Amniotic epithelial cell (primary cell): ENCODE data around the gene CAPG.
A peak's percentile ranks its signal among the peaks of the same experiment; 100 is the strongest.
"Not testable (repeated sequence)": the region's sequence is repeated elsewhere in the genome, so short reads cannot be mapped to it uniquely, and the experiment has no call there.

ENCODE experiments used
- DNase-seq: peaks from one replicate; pipeline ENCODE4 v3.0.0-alpha.2; 2010; ENCODE audit warnings: low read depth

Gene CAPG

DNA sequence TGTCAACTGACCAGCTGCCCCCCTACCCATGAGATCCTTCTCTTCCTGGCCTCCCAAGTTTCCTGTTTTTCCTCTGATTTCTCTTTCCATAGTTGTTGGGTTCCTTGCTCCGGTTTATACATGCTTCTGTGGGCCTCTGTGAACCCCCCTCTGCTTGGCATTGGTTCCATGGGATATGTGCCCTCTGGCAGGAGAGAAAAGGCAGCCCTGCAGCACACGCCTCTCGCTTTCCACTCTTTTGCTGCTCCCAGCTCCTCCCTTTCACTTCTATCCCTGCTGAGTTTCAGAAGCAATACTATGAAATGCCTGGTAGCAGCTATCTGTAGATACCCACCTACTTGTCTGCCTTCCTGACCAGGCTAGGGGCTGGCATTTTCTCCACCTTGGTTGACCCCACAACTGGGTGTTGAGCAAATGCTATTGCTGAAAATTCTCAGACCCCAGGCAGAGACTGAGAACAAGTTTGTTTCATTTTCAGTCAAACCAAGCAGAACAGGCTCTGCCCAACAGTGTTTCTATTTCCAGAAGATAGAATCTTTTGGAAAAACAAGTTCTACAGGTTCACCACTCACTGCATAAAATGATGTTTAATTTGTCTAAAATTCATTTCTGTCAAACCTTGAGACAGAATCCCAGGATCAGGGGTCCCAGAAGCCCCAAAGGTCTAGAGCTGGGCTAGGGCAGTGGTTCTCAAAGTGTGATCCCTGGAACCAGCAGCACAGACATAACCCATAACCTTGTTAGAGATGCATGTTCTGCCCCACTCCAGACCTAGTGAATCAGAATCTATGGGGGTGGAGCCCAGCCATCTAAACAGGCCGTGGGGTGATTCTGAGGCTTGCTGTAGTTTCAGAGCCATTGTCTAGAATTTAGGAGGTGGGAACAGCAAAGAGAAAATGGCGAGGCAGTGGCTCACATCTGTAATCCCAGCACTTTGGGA is 13.4 kb downstream of the CAPG start:
- no peak for DNase-seq

DNA sequence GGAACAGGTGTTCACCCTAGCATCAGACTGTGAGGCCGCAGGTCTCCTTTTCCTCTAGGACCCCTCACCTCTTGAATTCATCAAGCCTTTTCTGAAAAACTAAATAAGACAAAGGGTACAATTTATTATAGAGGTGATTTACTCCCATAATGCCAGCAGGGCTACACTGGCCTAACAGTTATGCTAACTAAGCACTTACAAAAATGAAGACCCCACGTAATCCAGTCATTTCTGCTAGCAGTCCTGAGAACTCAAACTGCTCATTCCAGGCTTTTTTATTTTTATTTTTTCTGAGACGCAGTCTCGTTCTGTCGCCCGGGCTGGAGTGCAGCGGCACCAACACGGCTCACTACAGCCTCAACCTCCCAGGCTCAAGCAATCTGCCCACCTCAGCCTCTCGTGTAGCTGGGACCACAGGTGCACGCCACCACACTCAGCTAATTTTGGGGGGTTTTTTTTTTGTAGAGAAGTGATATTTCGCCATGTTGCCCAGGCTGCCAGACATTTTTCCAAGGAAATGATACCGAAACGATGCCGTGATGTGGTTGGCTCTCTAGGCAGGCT is 14.2 kb downstream of the CAPG start:
- DNase-seq = no peak

DNA sequence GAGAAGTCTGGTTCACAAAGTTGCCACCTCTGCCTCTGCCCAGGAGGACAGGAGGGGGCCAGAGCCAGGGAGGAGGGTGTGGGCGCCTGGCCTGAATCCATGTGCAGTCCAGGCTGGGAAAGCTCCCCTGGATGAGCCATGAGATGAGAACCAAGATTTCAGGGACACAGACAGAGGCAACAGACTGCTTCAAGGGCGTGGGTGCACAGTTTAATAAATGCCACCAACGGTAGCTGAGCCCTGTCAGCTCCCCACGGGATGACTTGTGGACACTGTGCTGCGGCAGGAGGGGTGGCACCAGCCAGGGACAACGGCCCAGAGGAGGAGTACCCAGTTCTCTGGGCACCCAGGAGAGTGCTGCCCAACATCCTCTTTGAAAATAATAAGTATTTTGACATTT is 15.2 kb downstream of the CAPG start:
- DNase-seq = no peak

DNA sequence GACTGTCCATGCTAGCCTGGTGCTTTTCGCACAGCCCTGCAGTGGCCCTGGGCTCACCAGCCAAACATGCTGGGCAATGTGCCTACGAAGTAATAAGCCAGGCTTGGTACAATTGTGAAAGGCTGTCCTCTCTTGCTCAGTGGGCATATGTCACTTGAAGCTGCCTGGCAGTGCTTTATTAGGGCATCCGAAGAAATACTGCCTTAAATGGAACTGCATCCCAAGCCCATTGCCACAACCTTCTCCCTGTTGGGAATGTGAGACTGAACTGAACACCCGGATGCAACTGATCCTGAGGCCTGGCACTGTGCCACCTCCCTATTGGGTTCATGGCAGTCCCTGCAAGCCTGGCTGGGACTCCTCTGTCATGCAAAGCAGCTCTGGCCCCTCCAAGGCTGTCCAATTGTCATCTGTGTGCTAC is 15.9 kb downstream of the CAPG start:
- DNase-seq = no peak

DNA sequence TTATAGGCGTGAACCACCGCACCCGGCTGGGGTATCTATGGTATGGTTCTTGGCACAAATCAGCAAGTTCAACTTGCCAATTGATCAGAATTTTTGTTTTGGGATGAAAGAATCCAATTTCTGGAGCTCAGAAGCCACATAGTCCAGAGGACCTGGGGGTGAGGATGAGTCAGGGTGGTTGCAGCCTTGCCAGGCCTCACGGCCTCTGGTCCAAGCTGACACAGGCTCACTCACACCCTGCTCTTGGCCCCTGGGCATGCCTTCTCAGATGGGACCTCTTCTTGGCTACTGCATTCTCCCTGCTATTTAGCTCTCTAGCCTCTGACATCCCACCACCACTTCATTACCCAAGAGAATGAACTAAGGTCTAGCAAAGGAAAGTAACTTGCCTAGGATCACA is 16.3 kb downstream of the CAPG start:
- no peak for DNase-seq

DNA sequence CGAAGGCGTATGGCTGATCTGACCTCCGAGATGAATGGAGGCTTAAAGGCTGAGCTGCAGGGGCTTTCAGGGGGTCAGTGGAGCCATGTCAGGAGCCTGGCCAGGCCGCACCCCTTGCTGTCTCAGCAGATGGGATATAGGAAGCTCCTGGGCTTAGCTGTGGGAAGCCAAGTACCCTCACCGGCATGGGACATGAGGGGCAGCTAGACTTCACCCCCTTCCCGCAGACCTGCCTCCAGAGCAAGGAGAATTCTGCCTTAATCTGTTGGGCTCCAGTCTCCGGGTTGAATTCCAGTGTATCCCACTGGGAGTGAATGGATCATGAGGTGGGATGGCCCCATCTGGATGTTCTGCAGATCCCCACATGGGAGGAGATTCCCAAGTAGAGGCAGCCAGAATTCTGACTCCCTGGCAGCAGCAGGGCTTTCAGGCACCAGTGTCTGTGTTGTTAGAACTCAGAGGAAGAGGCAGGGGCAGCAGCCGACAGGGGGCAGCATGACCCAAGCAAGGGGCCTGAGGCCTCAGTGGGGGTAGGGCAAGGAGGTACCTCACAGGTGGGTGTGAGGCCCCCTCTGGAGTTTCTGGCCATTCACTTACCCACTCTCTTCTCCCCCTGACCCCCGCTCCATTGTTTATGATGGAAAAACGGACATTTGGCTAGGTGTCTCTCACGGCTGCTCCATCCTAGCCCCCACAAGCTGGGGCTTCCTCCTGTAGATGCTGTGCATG is 19.1 kb downstream of the CAPG start:
- DNase-seq = peak; percentile 35

DNA sequence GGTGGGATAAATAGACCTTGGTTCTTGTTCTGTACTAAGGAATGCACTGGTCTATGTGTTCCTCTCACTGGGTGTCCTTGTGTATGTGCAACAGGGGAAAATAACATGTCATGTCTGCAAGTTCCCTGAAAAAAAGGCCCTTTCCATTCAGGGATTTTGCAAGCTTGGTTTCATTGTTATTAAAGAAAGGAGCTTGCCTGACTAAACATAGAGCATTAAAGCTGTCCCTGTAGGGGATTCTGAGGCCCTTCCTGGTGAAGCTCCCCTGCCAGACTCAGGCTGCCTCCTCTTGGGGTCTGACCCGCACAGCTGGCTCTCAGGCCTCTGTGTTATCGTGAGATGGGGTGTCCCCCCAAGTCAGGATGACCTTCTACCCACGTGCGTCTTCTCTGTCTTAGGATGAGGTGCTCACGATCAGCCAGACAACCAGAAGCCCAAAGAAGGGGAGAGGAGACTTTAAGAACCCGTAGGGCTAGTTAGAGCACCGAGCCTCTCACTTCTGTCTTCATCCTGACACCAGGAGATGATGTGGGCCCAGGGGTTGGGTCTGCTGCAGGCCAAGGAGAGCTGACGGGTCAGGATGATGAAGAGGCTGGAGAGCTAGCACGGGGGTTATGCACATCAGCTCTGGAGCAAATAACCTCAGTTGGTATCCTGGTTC is 21.2 kb downstream of the CAPG start:
- DNase-seq = no peak

DNA sequence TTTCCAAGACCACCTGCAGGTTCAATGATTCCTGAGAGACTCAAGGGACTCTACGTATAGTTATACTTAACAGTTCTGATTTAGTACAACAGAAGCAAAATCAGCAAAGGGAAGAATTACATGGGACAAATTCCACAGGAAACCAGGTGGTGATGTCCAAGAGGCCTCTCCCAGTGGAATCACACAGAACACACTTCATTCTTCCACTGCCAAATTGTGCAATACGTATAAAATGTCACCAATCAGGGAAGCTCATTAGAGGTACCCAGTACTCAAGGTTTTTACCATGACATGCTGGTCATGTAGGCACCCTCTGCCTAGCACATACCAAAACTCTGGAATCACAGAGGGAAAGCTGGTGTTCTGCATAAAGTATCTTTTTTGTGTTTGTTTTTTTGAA is 22.4 kb downstream of the CAPG start:
- no peak for DNase-seq

DNA sequence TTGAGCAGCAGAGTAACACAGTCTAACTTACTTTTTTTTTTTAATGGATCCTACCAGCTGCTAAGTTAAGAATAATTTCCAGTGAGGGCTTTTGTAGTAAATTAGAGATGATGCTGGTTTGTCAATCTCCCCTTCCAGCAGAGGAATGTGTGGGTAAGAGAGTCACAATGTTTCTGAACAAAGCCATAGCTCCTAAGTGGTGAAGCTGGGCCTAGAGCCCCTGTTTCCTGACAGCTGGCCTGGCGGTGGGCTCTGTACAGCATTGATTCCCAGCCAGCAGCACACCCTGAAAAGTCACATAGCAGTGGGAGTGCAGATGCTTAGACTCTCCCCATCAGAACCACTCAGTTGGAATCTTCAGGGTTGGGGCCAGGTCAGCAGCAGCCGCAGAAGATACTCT is 24.4 kb downstream of the CAPG start:
- DNase-seq = no peak

DNA sequence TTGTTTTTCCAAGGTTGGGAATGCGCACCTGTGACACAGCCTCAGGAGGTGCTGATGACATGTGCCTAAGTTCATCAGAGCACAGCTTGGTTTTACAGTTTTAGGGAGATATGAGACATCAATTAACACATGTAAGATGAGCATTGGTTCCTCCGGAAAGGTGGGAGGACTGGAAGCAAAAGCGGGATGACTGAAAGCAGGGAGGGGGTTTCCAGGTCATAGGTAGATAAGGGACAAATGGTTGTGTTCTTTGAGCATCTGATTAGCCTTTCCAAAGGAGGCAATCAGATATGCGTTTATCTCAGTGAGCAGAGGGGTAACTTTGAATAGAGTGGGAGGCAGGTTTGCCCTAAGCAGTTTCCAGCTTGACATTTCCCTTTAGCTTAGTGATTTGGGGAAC is 26.3 kb downstream of the CAPG start:
- no peak for DNase-seq

DNA sequence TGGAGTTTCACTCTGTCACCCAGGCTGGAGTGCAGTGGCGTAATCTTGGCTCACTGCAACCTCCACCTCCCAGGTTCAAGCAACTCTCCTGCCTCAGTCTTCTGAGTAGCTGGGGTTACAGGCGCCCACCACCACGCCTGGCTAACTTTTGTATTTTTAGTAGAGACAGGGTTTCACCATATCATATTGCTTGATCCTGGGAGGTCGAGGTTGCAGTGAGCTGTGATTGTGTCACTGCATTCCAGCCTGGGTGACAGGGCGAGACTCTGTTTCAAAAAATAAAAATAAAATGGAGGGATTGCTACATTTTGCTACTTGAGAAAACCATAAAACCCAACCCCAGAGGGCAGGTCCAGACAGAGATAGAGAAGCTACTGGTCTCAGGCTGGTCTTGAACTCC is 27.0 kb downstream of the CAPG start:
- peak; percentile 7 for DNase-seq

DNA sequence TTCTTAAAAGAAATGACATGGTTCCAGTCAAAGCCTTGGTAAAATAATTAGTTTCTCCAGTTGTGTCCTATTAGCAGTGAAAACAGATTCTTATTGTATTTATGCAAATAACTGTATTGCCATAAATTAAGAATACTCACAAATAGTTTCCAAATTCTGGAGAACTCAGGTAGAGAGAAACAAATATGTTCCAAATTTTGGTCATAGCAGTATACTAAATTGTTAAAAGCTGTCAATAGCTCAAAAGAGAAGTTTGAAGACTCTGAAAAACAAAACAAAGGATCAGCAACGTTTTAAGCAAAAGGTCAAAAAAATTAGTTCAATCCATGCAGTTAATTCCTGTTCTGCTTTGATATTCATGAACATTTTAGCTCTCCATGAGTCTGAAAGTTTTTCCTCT is 30.1 kb downstream of the CAPG start:
- no peak for DNase-seq

DNA sequence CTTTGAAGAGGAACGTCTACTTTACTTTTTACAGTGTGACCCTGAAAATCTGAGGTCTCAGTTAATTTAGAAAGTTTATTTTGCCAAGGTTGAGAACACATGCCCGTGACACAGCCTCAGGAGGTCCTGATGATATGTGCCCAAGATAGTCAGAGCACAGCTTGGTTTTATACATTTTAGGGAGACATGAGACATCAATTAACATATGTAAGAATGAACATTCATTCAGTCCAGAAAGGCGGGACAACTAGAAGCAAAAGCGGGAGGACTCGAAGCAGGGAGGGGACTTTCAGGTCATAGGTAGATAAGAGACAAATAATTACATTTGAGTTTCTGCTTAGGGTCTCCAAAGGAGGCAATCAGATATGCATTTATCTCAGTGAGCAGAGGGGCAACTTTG is 31.9 kb downstream of the CAPG start:
- no peak for DNase-seq

DNA sequence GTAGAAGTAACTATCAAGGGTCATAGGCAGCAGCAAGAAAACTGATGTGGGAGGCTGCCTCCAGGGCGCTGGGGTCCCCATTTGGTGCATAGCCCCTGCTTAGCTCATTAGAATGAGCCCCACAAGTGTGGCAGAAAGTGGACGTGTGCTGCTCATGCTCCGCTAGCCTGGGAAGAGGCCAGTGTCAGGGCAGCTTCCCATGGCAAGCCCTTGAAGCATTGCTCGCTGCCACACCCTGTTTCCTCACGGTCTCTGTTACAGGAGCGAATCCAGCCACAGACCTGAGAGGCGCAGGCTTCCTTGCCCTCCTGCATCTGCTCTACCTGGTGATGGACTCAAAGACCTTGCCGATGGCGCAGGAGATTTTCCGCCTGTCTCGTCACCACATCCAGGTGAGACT is 33.1 kb downstream of the CAPG start:
- no peak for DNase-seq

DNA sequence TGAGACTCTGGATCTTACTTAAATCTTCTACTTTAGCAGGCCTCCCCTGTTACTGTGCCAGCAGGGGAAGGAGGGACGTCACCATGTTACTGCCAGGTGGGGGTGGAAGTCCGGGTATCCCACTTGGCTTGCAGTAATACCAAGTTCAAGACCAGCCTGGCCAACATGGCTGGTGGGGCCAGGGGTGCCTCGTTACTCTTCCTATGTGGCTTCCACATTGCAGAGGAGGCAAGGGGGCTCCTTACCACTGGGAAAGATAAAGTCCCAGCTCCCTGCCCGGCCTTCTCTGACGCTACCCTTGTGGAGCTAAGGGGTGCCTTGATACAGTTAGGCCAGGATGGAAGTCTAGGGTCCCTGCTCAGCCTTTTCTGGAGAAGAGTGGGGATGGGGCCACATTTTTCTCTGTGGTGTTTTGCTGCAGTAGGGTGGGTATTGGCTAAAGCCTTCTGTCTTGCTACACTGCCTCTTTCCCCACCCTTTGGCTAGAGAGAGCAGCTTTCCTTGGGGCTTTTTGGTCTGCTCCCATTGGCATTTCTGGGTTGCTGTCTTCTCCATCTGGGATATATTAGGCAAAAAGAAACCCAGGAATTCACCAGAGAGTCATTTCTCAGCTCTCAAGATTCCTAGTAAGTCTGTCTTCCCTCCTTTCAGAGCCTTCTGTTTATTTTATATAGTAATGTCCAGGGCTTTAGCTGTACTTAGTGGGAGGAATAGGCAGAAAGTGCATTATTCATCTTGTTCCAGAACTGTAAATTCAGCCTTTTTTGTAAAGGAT is 33.7 kb downstream of the CAPG start:
- no peak for DNase-seq

DNA sequence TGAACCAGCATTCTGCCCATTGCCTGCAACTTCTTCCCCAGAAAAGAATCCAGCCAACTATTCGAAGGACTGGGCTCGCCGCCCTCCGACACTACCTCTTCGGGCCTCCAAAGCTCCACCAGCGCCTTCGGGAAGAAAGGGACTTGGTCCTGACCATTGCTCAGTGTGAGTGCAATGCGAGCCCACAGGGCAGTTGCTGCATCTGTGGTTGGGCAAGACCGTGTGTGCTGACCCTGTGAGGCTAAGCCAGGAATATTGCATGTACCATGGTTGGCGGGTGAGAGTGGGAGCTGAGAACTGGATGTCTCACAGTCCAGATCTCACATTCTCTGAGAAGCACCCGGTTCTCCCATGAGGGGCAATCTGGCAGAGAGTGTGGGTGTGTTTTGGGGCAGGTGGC is 39.1 kb downstream of the CAPG start:
- DNase-seq = no peak

DNA sequence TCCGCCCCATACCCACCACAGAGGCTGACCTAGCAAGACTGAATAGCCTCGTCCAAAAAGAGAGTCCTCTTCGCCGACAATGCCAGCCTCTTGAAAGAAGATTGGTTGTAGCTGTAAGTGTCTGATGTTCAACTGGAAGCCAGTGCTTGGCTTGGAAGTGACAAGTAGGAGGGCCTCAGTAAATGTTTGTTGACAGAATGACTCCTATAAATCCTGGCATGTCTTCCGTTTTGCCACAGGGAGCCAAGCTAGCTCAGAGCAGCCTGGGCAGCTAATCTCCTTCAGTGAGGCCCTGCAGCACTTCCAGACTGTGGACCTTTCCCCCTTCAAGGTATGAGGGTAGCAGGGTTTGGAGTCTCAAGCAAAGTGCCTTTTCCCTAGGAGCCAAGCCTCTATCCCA is 40.7 kb downstream of the CAPG start:
- DNase-seq = no peak

DNA sequence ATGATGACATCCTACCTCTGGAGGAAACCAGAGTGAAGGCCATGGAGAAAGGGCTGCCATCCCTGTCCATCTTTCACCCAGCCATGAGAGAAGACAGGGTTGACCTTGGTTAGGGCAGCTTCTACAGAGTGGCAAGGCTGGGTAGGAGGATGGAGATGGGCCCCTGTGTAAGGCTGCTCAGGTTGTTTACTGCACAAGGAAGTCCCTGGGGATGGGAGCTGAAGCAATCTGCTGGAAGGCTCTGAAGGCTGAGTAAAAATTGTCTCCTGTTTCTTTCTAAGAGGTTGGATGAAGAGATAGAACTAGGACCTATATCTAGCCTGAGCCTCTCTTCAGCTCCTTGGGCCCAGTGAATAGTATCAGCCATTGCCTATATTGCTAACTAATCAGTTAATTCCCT is 41.2 kb downstream of the CAPG start:
- DNase-seq = no peak

DNA sequence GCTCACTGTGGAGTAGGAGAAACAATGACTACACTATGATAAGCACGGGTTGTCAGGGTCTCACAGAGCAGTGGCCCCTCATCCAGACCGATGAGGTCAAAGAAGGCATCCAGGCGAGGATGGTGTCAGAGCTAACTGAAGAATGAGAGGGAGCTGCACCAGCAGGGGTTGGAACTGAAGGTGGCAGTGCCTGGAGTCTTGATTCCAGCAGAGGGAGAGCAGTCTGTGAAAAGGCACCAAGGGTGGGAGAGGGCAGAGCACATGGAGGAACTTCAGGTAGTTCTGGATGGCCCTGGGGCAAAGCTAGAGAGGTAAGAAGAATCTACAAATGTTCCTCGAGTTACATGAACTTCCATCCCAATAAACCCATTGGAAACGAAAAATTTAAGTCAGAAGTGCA is 43.0 kb downstream of the CAPG start:
- no peak for DNase-seq

DNA sequence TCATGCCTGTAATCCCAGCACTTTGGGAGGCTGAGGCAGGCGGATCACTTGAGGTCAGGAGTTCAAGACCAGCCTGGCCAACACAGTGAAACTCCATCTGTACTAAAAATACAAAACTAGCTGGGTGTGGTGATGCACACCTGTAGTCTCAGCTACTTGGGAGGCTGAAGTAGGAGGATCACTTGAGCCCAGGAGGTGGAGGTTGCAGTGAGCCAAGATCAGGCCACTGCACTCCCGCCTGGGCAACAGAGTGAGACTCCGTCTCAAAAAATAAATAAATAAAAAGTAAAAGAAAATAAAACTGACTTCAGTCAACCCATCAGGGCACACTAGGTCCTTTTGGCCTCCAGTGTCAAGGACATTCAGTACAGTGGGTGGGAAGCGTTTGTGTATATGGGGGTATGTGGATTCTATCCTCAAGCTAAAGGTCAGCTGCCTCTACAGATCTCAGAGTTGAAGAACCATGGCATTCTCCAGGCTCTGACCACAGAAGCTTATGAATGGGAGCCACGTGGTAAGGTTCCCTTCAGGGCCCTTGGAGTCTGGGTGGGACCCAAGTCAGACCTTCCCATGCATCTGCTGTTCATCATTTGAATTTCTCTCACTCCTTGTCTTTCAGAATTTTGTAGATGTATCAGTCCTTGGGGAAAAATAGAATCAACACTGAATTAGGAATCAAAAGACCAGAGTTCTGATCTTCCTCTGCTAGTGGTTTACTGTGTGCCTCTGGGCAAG is 47.3 kb downstream of the CAPG start:
- DNase-seq = not testable (repeated sequence)

DNA sequence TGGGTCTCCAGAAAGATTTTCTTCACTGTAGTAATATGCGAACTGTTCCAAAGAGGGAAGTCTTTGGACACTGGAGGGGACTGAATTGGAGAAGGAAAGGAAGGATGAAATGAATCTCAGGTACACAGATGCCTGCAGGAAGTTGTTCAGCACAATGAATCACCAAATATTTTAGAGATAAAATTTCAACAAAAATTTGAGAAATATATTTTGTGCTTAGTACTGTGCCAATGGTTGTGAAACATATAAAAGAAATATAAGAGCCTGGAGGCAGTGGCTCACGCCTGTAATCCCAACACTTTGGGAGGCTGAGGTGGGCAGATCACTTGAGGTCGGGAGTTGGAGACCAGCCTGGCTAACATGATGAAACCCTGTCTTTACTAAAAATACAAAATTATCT is 52.4 kb downstream of the CAPG start:
- DNase-seq = peak; percentile 12
